HepG2 (cell line): Measurements from ENCODE around the gene ANAPC10. TPM values are rescaled to one million over a fixed set of nuclear protein-coding genes. Genes with fewer than 3 reads are reported as not detected.

Experiments used
- SNAI1 ChIP-seq: sonication (generic); formaldehyde crosslinking; IDR thresholded peaks from 2 replicates; pipeline ENCODE4 v1.5.0; 2020; ENCODE audit warnings: mild to moderate bottlenecking, missing genetic modification reagents, borderline replicate concordance
- ZNF225 ChIP-seq: sonication (generic); formaldehyde crosslinking; IDR thresholded peaks from 2 replicates; pipeline ENCODE4 v1.4.0; 2020; ENCODE audit warnings: mild to moderate bottlenecking, missing genetic modification reagents
- ZNF749 ChIP-seq: sonication (generic); formaldehyde crosslinking; IDR thresholded peaks from 2 replicates; pipeline ENCODE4 v1.8.0; 2022; ENCODE audit warnings: mild to moderate bottlenecking, missing genetic modification reagents, moderate library complexity, borderline replicate concordance
- ZNF792 ChIP-seq: IDR thresholded peaks from 2 replicates; pipeline ENCODE4 v1.6.1; 2016
- polyA plus RNA-seq, 8 experiments: library from polyadenylated mRNA; depleted of rRNA in 3 of 8; stranded (reverse) in 7 of 8; unstranded in 1 of 8; fragments of >200 nt; fragmentation: Illumina TruSeq in 4 of 8; extraction: Trizol in 4 of 8; gene quantifications; 2 replicates each; pipeline versions ENCODE4 v1.2.1 to v1.2.3, GENCODE V29; 2011 to 2016; ENCODE audit warnings: low read depth in 4 of 8, missing spikeins in 1 of 8, mixed read lengths in 1 of 8; ENCODE audit not compliant: insufficient read depth in 1 of 8
- total RNA-seq, 5 experiments: library from RNA; depleted of rRNA; stranded (reverse); fragments of >200 nt; fragmentation: Illumina TruSeq; extraction: Trizol; gene quantifications; 2 replicates each; pipeline ENCODE4 v1.2.3, GENCODE V29; 2016; ENCODE audit warnings: low read depth in 1 of 5
- TF ChIP-seq, protein P1 (sequence below): sonication (generic); formaldehyde crosslinking; IDR thresholded peaks from 2 replicates; pipeline ENCODE4 v1.4.0; 2020; ENCODE audit warnings: missing genetic modification reagents, mild to moderate bottlenecking, borderline replicate concordance
- TF ChIP-seq, protein P2 (sequence below): sonication (generic); formaldehyde crosslinking; IDR thresholded peaks from 2 replicates; pipeline ENCODE4 v1.8.0; 2022; ENCODE audit warnings: low read depth, missing genetic modification reagents
- TF ChIP-seq, protein P3 (sequence below): sonication (generic); formaldehyde crosslinking; IDR thresholded peaks from 2 replicates; pipeline ENCODE4 v1.8.1; 2023; ENCODE audit warnings: mild to moderate bottlenecking, moderate library complexity, missing genetic modification reagents
- TF ChIP-seq, protein P4 (sequence below): sonication (generic); formaldehyde crosslinking; conservative IDR thresholded peaks from 2 replicates; pipeline ENCODE4 v1.4.0; 2020; ENCODE audit warnings: mild to moderate bottlenecking, missing genetic modification reagents, moderate library complexity
- TF ChIP-seq, protein P5 (sequence below): sonication (generic); formaldehyde crosslinking; IDR thresholded peaks from 2 replicates; pipeline ENCODE4 v1.5.0; 2020; ENCODE audit warnings: mild to moderate bottlenecking, missing genetic modification reagents, borderline replicate concordance
- TF ChIP-seq, protein P6 (sequence below): sonication (generic); formaldehyde crosslinking; IDR thresholded peaks from 2 replicates; pipeline ENCODE4 v1.8.0; 2022; ENCODE audit warnings: missing genetic modification reagents, mild to moderate bottlenecking, moderate library complexity, borderline replicate concordance

Gene ANAPC10
- total and polyA plus RNA-seq, 2 of the 13 experiments (the other 11 are each of a cell fraction or from before 2014, with no cell fraction given) = 21.9 to 32.7 TPM

DNA sequence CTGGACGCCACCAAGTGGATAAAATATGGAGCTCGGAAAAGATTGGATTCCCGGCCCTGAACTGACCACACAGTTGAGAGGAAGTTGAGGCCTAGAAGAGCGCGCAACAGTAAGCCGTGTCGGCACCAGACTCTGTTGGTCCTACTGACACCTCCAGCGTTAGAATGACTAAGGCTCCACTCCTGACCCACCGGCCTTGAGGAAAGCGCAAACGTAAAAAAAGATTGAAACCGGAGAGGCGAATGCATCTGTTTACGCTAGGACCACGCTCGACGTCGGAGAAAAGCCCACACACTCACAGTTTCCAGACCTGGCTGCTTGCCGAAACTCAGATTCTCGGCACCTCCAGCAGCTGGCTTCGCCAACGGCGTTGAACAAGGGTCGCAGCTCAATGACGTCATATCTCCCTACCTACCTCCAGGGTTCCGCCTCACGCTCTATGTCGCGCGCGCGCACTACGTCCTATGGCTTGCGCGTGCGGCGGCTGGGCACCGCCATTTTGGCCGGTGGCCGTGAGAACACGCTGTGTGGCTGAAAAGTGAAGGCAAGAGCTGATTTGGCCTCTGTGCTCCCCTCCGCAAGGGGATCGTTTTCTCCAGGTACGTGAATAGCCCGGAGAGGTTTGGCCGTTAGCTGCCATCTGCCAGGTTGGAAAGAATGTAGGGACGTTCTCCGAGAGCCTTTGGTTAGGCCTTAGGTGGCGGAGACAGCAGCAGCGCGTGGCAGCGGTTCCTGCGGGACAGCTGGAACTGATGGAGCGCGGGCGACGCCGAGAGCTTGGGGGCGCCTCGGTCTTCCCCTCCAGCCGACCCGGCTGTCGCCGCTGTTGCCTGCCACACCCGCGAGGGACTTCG, at the start of gene ANAPC10, which contains the start of gene ABCE1 (continued):
- TF ChIP-seq, protein P1, sequence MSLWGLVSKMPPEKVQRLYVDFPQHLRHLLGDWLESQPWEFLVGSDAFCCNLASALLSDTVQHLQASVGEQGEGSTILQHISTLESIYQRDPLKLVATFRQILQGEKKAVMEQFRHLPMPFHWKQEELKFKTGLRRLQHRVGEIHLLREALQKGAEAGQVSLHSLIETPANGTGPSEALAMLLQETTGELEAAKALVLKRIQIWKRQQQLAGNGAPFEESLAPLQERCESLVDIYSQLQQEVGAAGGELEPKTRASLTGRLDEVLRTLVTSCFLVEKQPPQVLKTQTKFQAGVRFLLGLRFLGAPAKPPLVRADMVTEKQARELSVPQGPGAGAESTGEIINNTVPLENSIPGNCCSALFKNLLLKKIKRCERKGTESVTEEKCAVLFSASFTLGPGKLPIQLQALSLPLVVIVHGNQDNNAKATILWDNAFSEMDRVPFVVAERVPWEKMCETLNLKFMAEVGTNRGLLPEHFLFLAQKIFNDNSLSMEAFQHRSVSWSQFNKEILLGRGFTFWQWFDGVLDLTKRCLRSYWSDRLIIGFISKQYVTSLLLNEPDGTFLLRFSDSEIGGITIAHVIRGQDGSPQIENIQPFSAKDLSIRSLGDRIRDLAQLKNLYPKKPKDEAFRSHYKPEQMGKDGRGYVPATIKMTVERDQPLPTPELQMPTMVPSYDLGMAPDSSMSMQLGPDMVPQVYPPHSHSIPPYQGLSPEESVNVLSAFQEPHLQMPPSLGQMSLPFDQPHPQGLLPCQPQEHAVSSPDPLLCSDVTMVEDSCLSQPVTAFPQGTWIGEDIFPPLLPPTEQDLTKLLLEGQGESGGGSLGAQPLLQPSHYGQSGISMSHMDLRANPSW = 0 out of 2 replicates have a peak, but pooled peaks have one; percentile 54
- TF ChIP-seq ZNF225 (CRISPR knock-in tag) (0 out of 2 replicates have a peak, but pooled peaks have one; percentile 67), ZNF749 (CRISPR knock-in tag) (peak; percentile 56; the same call in 1 of the 2 replicates), ZNF792 (CRISPR knock-in tag) (peak; percentile 89), SNAI1 (CRISPR knock-in tag) (no peak)
- TF ChIP-seq, protein P2, sequence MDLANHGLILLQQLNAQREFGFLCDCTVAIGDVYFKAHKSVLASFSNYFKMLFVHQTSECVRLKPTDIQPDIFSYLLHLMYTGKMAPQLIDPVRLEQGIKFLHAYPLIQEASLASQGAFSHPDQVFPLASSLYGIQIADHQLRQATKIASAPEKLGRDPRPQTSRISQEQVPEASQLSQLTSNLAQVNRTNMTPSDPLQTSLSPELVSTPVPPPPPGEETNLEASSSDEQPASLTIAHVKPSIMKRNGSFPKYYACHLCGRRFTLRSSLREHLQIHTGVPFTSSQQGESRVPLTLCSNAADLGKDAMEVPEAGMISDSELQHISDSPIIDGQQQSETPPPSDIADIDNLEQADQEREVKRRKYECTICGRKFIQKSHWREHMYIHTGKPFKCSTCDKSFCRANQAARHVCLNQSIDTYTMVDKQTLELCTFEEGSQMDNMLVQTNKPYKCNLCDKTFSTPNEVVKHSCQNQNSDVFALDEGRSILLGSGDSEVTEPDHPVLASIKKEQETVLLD (CRISPR knock-in tag) = peak; percentile 66; the same call in 1 of the 2 replicates
- TF ChIP-seq, protein P3, sequence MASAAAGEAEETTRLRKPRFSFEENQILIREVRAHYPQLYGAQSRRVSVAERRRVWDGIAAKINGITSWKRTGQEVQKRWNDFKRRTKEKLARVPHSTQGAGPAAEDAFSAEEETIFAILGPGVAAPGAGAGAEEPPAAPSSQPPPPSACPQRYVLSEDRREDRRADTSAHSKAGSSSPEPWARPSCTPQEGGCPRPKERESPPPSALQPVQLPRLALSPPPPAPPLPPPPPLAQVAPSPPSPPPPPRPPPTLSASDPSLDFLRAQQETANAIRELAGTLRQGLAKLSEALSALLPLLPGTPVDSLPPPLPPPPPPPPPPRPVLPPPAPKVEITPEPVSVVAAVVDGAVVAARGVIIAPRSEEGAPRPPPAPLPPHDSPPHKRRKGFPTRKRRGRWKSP = peak; percentile 45; the same call in 1 of the 2 replicates
- TF ChIP-seq, protein P4, sequence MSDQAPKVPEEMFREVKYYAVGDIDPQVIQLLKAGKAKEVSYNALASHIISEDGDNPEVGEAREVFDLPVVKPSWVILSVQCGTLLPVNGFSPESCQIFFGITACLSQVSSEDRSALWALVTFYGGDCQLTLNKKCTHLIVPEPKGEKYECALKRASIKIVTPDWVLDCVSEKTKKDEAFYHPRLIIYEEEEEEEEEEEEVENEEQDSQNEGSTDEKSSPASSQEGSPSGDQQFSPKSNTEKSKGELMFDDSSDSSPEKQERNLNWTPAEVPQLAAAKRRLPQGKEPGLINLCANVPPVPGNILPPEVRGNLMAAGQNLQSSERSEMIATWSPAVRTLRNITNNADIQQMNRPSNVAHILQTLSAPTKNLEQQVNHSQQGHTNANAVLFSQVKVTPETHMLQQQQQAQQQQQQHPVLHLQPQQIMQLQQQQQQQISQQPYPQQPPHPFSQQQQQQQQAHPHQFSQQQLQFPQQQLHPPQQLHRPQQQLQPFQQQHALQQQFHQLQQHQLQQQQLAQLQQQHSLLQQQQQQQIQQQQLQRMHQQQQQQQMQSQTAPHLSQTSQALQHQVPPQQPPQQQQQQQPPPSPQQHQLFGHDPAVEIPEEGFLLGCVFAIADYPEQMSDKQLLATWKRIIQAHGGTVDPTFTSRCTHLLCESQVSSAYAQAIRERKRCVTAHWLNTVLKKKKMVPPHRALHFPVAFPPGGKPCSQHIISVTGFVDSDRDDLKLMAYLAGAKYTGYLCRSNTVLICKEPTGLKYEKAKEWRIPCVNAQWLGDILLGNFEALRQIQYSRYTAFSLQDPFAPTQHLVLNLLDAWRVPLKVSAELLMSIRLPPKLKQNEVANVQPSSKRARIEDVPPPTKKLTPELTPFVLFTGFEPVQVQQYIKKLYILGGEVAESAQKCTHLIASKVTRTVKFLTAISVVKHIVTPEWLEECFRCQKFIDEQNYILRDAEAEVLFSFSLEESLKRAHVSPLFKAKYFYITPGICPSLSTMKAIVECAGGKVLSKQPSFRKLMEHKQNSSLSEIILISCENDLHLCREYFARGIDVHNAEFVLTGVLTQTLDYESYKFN = peak; percentile 12; the same call in 1 of the 2 replicates
- TF ChIP-seq, protein P5, sequence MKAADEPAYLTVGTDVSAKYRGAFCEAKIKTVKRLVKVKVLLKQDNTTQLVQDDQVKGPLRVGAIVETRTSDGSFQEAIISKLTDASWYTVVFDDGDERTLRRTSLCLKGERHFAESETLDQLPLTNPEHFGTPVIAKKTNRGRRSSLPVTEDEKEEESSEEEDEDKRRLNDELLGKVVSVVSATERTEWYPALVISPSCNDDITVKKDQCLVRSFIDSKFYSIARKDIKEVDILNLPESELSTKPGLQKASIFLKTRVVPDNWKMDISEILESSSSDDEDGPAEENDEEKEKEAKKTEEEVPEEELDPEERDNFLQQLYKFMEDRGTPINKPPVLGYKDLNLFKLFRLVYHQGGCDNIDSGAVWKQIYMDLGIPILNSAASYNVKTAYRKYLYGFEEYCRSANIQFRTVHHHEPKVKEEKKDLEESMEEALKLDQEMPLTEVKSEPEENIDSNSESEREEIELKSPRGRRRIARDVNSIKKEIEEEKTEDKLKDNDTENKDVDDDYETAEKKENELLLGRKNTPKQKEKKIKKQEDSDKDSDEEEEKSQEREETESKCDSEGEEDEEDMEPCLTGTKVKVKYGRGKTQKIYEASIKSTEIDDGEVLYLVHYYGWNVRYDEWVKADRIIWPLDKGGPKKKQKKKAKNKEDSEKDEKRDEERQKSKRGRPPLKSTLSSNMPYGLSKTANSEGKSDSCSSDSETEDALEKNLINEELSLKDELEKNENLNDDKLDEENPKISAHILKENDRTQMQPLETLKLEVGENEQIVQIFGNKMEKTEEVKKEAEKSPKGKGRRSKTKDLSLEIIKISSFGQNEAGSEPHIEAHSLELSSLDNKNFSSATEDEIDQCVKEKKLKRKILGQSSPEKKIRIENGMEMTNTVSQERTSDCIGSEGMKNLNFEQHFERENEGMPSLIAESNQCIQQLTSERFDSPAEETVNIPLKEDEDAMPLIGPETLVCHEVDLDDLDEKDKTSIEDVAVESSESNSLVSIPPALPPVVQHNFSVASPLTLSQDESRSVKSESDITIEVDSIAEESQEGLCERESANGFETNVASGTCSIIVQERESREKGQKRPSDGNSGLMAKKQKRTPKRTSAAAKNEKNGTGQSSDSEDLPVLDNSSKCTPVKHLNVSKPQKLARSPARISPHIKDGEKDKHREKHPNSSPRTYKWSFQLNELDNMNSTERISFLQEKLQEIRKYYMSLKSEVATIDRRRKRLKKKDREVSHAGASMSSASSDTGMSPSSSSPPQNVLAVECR (CRISPR knock-in tag) = peak; percentile 97
- TF ChIP-seq, protein P6, sequence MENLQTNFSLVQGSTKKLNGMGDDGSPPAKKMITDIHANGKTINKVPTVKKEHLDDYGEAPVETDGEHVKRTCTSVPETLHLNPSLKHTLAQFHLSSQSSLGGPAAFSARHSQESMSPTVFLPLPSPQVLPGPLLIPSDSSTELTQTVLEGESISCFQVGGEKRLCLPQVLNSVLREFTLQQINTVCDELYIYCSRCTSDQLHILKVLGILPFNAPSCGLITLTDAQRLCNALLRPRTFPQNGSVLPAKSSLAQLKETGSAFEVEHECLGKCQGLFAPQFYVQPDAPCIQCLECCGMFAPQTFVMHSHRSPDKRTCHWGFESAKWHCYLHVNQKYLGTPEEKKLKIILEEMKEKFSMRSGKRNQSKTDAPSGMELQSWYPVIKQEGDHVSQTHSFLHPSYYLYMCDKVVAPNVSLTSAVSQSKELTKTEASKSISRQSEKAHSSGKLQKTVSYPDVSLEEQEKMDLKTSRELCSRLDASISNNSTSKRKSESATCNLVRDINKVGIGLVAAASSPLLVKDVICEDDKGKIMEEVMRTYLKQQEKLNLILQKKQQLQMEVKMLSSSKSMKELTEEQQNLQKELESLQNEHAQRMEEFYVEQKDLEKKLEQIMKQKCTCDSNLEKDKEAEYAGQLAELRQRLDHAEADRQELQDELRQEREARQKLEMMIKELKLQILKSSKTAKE = 0 out of 2 replicates have a peak, but pooled peaks have one; percentile 12
